Measurements from ENCODE around the gene MYO5B. TPM values are rescaled to one million over a fixed set of nuclear protein-coding genes. Genes with fewer than 3 reads are reported as not detected.

MYO5B gene
- total RNA-seq, 4 donors from 2014 or later, result 0.29 to 14.7 (median 1.2) TPM

GRCh38 chr18:50128506-50129271 lies 66.3 kb downstream of the MYO5B start:
- H3K27me3 ChIP-seq, result no peaks in the 10 kb centered on the region
- no peaks in the 10 kb centered on the region for H3K9me3 ChIP-seq
- no peak overlapping the region for H3K4me3 ChIP-seq
- intact Hi-C loops (cut with DNase I; ENCODE audit: low total_unique reads), result no loop called here
- H3K36me3 ChIP-seq, result no peaks in the 10 kb centered on the region
- no peaks in the 10 kb centered on the region for H3K4me1 ChIP-seq
- no peak overlapping the region for H3K27ac ChIP-seq
- DNase-seq, result no peak
- TF ChIP-seq, protein P1, sequence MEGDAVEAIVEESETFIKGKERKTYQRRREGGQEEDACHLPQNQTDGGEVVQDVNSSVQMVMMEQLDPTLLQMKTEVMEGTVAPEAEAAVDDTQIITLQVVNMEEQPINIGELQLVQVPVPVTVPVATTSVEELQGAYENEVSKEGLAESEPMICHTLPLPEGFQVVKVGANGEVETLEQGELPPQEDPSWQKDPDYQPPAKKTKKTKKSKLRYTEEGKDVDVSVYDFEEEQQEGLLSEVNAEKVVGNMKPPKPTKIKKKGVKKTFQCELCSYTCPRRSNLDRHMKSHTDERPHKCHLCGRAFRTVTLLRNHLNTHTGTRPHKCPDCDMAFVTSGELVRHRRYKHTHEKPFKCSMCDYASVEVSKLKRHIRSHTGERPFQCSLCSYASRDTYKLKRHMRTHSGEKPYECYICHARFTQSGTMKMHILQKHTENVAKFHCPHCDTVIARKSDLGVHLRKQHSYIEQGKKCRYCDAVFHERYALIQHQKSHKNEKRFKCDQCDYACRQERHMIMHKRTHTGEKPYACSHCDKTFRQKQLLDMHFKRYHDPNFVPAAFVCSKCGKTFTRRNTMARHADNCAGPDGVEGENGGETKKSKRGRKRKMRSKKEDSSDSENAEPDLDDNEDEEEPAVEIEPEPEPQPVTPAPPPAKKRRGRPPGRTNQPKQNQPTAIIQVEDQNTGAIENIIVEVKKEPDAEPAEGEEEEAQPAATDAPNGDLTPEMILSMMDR (IDR thresholded peaks at IDR 0.05), result no peak
- no peak for TF ChIP-seq POLR2A (IDR thresholded peaks at IDR 0.05)

DNA sequence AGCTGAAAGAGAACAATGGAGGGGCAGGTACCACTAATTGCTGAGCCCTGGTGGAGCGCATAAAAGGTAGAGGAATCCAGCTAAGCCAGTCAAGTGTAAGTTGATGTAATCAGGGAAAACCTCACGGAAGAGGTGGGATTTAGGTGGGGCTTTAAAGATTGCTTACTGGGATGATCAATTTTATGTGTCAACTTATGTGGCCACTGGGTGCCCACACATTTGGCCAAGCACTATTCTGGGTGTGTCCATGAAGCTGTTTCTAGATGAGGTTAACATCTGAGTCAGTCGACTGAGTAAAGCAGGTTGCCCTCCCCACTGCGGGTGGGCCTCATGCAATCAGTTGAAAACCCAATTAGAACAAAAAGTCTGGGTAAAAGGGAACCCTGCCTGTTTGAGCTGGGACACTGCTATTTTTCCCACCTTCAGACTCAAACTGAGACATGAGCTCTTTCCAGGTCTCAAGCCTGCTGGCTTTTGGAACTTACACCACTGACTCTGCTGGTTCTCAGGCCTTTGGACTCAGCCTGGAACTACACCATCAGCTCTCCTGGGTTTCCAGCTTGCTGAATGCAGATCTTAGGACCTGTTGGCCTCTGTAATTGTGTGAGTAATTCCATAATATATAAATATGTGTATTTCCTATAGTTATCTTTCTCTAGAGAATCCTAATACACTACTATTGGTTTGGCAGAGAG lies 67.3 kb downstream of the MYO5B start:
- DNase-seq, result no peak
- no peak for TF ChIP-seq POLR2A (IDR thresholded peaks at IDR 0.05)
- TF ChIP-seq, protein P1 (IDR thresholded peaks at IDR 0.05), result no peak

DNA sequence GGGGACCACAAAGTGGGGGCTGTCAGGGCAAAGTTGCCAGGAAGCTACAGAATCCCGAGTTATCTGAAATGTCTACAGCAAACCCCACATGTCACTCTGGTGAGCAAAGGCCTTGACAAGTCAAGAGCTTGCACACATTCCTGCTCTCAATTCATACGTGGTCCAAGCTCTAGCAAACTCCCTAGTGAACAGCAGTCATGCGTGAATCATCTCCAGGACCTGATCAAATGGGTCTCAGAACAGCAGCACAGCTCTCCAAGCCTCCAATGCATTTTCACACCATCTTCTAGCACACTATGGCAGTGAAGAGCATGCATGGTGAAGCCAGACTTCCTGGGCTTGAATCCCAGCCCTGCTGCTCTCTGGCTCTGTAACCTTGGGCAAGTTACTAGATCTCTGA lies 68.5 kb downstream of the MYO5B start:
- H3K27ac ChIP-seq, result no peak overlapping the region
- H3K4me1 ChIP-seq, result no peaks in the 10 kb centered on the region
- no peak for DNase-seq

More for the DNA sequence above, 67.3 kb downstream of the MYO5B start:
- Histone ChIP-seq H3K27me3 (no peaks in the 10 kb centered on the region), H3K36me3 (no peaks in the 10 kb centered on the region), H3K27ac (no peak overlapping the region), H3K4me3 (no peak overlapping the region), H3K9me3 (no peaks in the 10 kb centered on the region), H3K4me1 (no peaks in the 10 kb centered on the region)
- intact Hi-C loops (cut with DNase I; ENCODE audit: low total_unique reads), result no loop called here

DNA sequence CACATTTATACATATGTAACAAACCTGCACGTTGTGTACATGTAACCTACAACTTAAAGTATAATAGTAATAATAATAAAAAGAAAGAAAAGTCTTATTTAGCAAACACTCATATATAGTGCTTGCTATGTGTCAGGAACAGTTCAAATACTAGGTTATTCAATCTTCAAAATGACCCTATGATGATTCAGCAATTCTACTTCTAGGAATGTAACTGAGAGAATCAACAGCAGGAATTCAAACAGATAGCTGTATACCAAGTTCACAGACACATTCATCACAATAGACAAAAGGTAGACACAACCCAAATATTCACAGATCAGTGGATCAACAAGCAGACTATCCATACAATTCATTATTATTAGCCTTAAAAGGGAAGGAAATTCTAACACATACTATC lies 69.5 kb downstream of the MYO5B start:
- Histone ChIP-seq H3K36me3 (no peaks in the 10 kb centered on the region), H3K27ac (no peak overlapping the region), H3K27me3 (no peaks in the 10 kb centered on the region), H3K9me3 (no peaks in the 10 kb centered on the region), H3K4me3 (no peak overlapping the region), H3K4me1 (no peaks in the 10 kb centered on the region)
- no peak for DNase-seq
- intact Hi-C loops (cut with DNase I; ENCODE audit: low total_unique reads), result no loop called here
- TF ChIP-seq, protein P1 (IDR thresholded peaks at IDR 0.05), result no peak
- TF ChIP-seq POLR2A (IDR thresholded peaks at IDR 0.05), result no peak

More for the DNA sequence above, 68.5 kb downstream of the MYO5B start:
- TF ChIP-seq, protein P1 (IDR thresholded peaks at IDR 0.05), result no peak
- no peak for TF ChIP-seq POLR2A (IDR thresholded peaks at IDR 0.05)
- Histone ChIP-seq H3K4me3 (no peak overlapping the region), H3K9me3 (no peaks in the 10 kb centered on the region), H3K36me3 (no peaks in the 10 kb centered on the region), H3K27me3 (no peaks in the 10 kb centered on the region)
- intact Hi-C loops (cut with DNase I; ENCODE audit: low total_unique reads), result no loop called here

GRCh38 chr18:50119296-50119695 lies 75.7 kb downstream of the MYO5B start:
- DNase-seq, result no peak
- Histone ChIP-seq H3K4me3 (no peak overlapping the region), H3K27ac (no peak overlapping the region), H3K9me3 (no peaks in the 10 kb centered on the region), H3K4me1 (no peaks in the 10 kb centered on the region), H3K27me3 (no peaks in the 10 kb centered on the region), H3K36me3 (no peaks in the 10 kb centered on the region)
- intact Hi-C loops (cut with DNase I; ENCODE audit: low total_unique reads), result no loop called here
- TF ChIP-seq, protein P1 (IDR thresholded peaks at IDR 0.05), result no peak
- TF ChIP-seq POLR2A (IDR thresholded peaks at IDR 0.05), result no peak
